ENCODE results near the gene ZNF438.

GRCh38 chr10:30821994-30822692 is 209.5 kb downstream of the ZNF438 start:
- TF ChIP-seq CTCF (conservative IDR thresholded peaks at IDR 0.05; ENCODE audit: low read depth, low read length) (no peak), EZH2 (IDR thresholded peaks at IDR 0.05; ENCODE audit: borderline replicate concordance, low read depth, low read length, poor library complexity, severe bottlenecking) (no peak)
